Measurements from ENCODE around the gene SPRN.
"Not testable (repeated sequence)": the region's sequence is repeated elsewhere in the genome, so short reads cannot be mapped to it uniquely, and the experiment has no call there.

The SPRN gene

GRCh38 chr10:133424601-133425000, at the start of gene SPRN:
TSS of gene SPRN (minus strand) at chr10:133424625. CDS start at chr10:133423681, 944 bp downstream.
- not testable (repeated sequence) for DNase-seq (ENCODE audit: low spot score)

- no peak for DNase-seq (ENCODE audit: low spot score)
These were observed 49.6 kb upstream of the SPRN start for GRCh38 chr10:133474027-133474426.

GRCh38 chr10:133473270-133473669, 48.8 kb upstream of the SPRN start:
- no peak for DNase-seq (ENCODE audit: low spot score)

GRCh38 chr10:133471300-133472109, 47.1 kb upstream of the SPRN start:
- DNase-seq (ENCODE audit: low spot score) = no peak

- DNase-seq (ENCODE audit: low spot score) = not testable (repeated sequence)
These were observed 44.8 kb upstream of the SPRN start for GRCh38 chr10:133469205-133469604.

DNA sequence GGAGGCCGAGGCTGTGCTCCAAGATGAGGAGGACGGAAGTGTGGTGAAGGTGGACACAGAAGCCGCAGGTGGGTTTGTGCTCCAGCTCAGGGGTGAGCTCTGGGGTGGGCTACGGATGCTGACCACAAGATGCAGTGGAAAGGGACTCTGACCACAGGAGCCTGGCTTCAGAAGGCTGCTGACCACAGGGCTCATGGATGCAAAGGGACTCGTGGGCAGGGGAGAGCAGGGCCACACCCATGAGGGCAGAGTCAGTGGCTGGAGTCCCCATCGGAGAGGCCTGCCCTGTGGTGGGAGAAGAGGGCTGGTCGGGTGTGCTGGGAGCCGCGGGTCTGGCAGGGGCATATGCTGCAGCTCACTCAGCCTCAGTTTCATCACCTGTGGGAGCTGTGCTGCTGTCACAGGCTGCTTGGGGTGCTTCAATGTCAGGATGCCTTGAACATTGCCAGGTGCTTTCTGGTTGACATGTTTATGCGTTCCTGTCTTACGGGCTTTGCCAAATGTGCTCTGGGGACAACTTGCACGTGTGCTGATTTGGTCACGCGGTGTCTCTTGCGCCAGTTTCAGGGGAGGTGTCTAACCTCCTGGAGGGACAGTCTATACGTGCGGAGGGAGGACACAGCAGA, 43.0 kb upstream of the SPRN start:
- no peak for DNase-seq (ENCODE audit: low spot score)

DNA sequence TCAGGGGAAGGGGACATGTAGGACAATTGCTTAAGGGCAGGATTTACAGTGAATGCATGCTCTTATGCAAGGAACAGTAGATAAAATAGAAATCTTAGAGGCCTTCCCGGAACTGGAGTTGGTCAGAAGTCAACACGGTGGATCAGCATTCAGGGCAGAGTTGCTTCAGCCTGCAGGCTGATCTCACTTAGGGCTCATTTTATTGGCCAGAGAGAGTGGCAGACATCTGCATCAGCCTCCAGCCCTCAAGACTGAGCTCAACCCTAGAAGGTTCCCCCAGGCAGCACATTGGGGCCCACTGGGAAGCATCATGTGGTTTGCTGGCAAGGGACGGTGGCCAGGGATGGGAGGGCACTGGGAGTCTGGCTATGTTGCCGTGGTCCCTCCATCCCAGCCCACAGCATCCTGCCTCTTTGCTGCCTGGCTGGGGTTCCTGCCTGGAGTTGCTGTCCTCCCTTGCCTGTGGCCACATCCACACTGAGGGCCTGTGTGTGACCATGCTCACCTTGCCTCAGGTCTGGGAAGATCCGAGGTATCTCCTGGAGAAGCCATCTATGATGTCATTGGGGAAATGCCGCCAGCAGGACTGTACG, 42.4 kb upstream of the SPRN start:
- no peak for DNase-seq (ENCODE audit: low spot score)

GRCh38 chr10:133465950-133466474, 41.6 kb upstream of the SPRN start:
- no peak for DNase-seq (ENCODE audit: low spot score)

- no peak for DNase-seq (ENCODE audit: low spot score)
These were observed 40.9 kb upstream of the SPRN start for GRCh38 chr10:133465191-133465949.

DNA sequence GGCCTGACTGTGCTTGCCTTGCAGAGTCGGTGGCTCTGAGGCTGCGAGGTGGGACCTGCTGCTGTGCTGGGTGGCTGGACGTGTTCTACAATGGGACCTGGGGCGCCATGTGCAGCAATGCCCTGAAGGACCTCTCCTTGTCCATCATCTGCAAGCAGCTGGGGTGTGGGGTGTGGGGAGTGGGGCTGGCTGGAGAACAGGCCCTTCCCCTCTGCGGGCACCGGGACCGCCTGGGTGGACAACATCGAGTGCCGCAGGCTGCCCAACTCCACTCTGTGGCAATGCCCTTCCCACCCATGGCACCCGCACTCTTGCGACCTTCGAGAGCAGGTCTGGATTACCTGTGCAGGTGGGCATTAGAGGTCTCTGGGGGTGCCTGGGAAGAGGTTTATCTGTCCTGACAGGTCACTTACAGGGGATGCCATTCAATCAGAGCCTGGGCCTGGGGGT, 40.2 kb upstream of the SPRN start:
- DNase-seq (ENCODE audit: low spot score) = no peak

- DNase-seq (ENCODE audit: low spot score) = no peak
These were observed 38.3 kb upstream of the SPRN start for GRCh38 chr10:133462512-133463305.

- no peak for DNase-seq (ENCODE audit: low spot score)
These were observed 37.4 kb upstream of the SPRN start for GRCh38 chr10:133461841-133462240.

DNA sequence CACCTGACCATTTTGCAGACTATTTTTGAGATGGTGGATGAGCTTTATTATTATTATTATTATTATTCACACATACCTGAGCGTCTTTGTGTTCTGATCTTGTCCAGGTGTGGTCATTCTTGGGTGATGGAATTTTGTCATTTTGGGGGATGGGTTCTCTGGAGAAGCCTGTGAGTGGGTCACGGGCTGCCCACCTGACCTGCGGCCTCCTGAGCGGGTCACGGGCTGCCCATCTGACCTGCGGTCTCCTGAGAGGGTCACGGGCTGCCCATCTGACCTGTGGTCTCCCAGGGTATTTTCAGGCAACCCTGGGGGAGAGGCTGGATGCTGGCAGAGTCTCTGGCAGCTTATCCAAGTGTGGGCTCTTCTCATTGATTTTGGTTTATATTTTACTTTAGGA, 36.6 kb upstream of the SPRN start:
- no peak for DNase-seq (ENCODE audit: low spot score)

- no peak for DNase-seq (ENCODE audit: low spot score)
These were observed 35.9 kb upstream of the SPRN start for GRCh38 chr10:133460208-133460769.

DNA sequence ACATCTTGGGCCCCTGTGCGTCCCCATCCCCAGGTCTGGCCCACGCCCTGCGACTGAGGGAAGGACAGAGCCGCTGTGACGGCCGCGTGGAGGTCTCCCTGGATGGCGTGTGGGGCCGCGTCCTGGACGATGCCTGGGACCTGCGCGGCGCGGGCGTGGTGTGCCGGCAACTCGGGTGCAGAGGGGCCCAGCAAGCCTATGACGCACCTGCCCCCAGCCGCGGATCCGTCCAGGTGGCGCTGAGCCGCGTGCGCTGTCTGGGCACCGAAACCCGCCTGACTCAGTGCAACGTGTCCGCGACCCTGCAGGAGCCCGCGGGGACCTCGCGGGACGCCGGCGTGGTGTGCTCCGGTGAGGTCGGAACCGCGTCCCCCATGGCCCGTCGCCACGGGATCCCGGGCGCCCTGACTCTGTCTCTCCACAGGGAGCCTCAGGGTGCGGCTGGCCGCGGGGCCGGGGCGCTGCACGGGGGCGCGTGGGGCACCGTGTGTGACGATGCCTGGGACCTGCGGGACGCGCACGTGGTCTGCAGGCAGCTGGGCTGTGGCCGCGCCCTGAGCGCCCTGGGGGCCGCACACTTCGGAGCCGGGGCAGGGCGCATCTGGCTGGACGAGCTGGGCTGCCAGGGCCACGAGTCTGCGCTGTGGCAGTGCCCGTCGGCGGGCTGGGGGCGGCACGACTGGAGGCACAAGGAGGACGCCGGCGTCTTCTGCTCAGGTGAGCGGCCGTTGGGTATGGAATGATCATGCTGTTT, 35.2 kb upstream of the SPRN start:
- no peak for DNase-seq (ENCODE audit: low spot score)

- DNase-seq (ENCODE audit: low spot score) = no peak
These were observed 34.5 kb upstream of the SPRN start for GRCh38 chr10:133458710-133459453.

DNA sequence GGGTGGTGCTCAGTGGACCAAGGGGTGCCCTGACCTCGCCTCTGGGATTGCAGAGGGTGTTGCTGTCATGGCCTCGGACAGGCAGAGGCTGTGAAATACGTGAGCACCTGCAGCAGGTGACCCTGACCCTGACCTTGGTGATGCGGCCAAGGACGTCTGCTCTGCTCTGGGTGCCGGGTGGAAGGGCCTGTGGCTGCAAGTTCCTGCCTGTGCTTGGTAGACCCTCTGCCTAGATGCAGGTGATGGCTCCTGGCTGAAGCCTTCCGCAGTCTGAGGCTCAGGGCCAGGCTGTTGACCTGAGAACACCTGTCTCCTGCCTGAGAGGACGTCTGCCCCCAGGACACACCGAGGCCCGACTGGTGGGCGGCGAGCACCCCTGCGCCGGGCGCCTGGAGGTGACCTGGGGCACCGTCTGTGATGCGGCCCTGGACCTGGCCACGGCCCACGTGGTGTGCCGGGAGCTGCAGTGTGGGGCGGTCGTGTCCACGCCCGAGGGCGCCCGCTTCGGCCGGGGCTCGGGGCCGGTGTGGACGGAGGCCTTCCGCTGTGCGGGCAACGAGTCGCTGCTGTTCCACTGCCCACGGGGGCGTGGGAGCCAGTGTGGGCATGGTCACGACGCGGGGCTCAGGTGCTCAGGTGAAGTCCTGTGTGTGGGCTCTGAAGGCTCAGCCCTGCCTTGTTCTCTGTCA, 33.7 kb upstream of the SPRN start:
- DNase-seq (ENCODE audit: low spot score) = no peak

DNA sequence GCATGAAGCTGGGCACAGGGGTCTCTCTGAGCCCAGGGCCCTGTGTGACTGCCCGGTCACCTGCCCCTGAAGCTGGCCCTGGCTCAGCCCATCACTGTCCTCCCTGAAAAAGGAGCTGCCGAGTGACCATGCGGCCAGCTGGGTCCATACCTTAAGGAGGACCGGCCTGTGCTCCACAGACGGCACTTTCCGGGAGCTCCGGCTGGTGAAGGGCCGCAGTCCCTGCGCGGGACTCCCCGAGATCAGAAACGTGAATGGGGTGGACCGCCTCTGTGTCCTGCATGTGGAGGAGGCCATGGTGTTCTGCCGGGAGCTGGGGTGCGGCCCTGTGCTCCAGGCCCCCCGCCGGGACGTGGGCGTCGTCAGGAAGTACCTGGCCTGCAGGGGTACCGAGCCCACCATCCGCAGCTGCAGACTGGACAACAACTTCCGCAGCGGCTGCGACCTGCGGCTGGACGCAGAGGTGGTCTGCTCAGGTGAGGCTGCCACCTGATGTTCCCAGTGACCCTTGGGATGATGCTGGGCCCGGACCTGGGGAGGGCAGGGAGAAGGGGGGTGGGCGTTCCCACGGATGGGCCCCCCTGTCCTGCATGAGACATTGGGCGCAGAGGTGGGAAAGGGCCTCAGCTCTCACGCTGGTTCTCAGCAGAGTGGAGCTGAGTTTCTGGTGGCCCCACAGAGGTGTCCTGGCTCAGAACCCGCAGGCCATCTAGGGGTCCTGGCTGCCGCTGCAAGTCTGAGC, 32.8 kb upstream of the SPRN start:
- DNase-seq (ENCODE audit: low spot score) = no peak

Data from CD4-positive, alpha-beta T cell treated with Interleukin-15 for 4 hours (primary cell).